ENCODE results near the gene UBA6. TPM values are rescaled to one million over a fixed set of nuclear protein-coding genes. Genes with fewer than 3 reads are reported as not detected.

The UBA6 gene
- total RNA-seq, 1 experiment from 2014 or later, result 28.9 TPM

- no peak for DNase-seq (ENCODE audit: low spot score)
These were observed 119.6 kb downstream of the UBA6 start for GRCh38 chr4:67581208-67581857.

- DNase-seq (ENCODE audit: low spot score), result no peak
These were observed 120.4 kb downstream of the UBA6 start for GRCh38 chr4:67580577-67580976.

GRCh38 chr4:67576538-67576937 lies 124.4 kb downstream of the UBA6 start:
- no peak for DNase-seq (ENCODE audit: low spot score)

- no peak for DNase-seq (ENCODE audit: low spot score)
These were observed 124.9 kb downstream of the UBA6 start for GRCh38 chr4:67576059-67576466.

- DNase-seq (ENCODE audit: low spot score), result no peak
These were observed 125.5 kb downstream of the UBA6 start for GRCh38 chr4:67575232-67576058.

- DNase-seq (ENCODE audit: low spot score), result no peak
These were observed 127.8 kb downstream of the UBA6 start for GRCh38 chr4:67573193-67573592.

GRCh38 chr4:67571975-67572374 lies 129.0 kb downstream of the UBA6 start:
- DNase-seq (ENCODE audit: low spot score), result no peak

- no peak for DNase-seq (ENCODE audit: low spot score)
These were observed 130.4 kb downstream of the UBA6 start for GRCh38 chr4:67570537-67570936.

- DNase-seq (ENCODE audit: low spot score), result no peak
These were observed 132.1 kb downstream of the UBA6 start for GRCh38 chr4:67568820-67569219.

GRCh38 chr4:67566335-67566734 lies 134.6 kb downstream of the UBA6 start:
- DNase-seq (ENCODE audit: low spot score), result no peak

- DNase-seq (ENCODE audit: low spot score), result no peak
These were observed 135.7 kb downstream of the UBA6 start for GRCh38 chr4:67565284-67565683.

Small RNAs within 50 kb of the gene (small RNA-seq; reads per million reads assigned to genes)
- gene AC096720.1 (not detected), gene RF00091 (not detected)

Other genes starting within 250 kb of the UBA6 start
- 4.6 and 6.1 TPM in 2 replicates for gene CENPC, start 155.7 kb downstream of the UBA6 start, total RNA-seq (2014; rRNA removed; shearing (Covaris generic))
- not detected in 2 replicates for gene STAP1, start 142.4 kb downstream of the UBA6 start, total RNA-seq (2014; rRNA removed; shearing (Covaris generic))
- not detected in 2 replicates for gene GNRHR, start 53.2 kb upstream of the UBA6 start, total RNA-seq (2014; rRNA removed; shearing (Covaris generic))
- gene TMPRSS11D, start 182.8 kb upstream of the UBA6 start, total RNA-seq (2014; rRNA removed; shearing (Covaris generic)), result not detected in 2 replicates